ENCODE measurements around the gene ZSCAN29.

DNA sequence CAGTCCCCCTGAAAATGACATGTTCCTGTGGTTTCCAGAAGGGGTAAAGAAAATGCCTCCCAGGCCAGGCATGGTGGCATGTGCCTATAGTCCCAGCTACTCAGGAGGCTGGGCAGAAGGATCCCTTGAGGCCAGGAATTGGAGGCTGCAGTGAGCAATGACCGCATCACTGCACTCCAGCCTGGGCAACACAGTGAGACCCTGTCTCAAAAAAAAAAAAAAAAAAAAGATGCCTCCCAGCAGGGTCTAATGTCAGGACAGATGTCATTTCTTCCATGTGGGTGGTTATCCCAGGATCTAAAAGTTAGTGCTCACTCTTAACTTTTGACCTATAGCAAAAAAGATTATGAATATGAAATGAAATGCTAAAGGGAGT, 53.9 kb downstream of the ZSCAN29 start:
- TF ChIP-seq CTCF (IDR thresholded peaks at IDR 0.05) (no peak), POLR2A (IDR thresholded peaks at IDR 0.05) (no peak)
